H9 (cell line): ENCODE results near the gene SRSF2. TPM values are rescaled to one million over a fixed set of nuclear protein-coding genes. Genes with fewer than 3 reads are reported as not detected.
"Not testable (repeated sequence)": the region's sequence is repeated elsewhere in the genome, so short reads cannot be mapped to it uniquely, and the experiment has no call there.

Experiments used
- DNase-seq: peaks from one replicate; pipeline ENCODE4 v3.0.0-alpha.2; 2017
- H2AFZ ChIP-seq: one replicate; pipeline ENCODE4 v1.6.1; 2013; ENCODE audit warnings: mild to moderate bottlenecking, low read length, control low read depth, moderate library complexity
- H2AK5ac ChIP-seq: 2 replicates; pipeline ENCODE4 v1.6.1; 2013; ENCODE audit warnings: low read length, control low read depth, mixed read lengths; ENCODE audit not compliant: insufficient read length
- H2BK120ac ChIP-seq: one replicate; pipeline ENCODE4 v1.6.1; 2013; ENCODE audit warnings: low read depth, mild to moderate bottlenecking, low read length, control low read depth, inconsistent platforms; ENCODE audit not compliant: poor library complexity, severe bottlenecking
- H2BK12ac ChIP-seq: 2 replicates; pipeline ENCODE4 v1.6.1; 2013; ENCODE audit warnings: low read length, control low read depth, mixed read lengths, low read depth; ENCODE audit not compliant: insufficient read length
- H2BK15ac ChIP-seq: 2 replicates; pipeline ENCODE4 v1.6.1; 2013; ENCODE audit warnings: low read depth, low read length, control low read depth
- H2BK20ac ChIP-seq: one replicate; pipeline ENCODE4 v1.6.1; 2013; ENCODE audit warnings: low read depth, mild to moderate bottlenecking, low read length, control low read depth, inconsistent platforms; ENCODE audit not compliant: poor library complexity, severe bottlenecking
- H2BK5ac ChIP-seq: 2 replicates; pipeline ENCODE4 v1.6.1; 2013; ENCODE audit warnings: low read length, control low read depth, mixed read lengths; ENCODE audit not compliant: insufficient read length
- H3K14ac ChIP-seq: 2 replicates; pipeline ENCODE4 v1.6.1; 2013; ENCODE audit warnings: low read length, control low read depth; ENCODE audit not compliant: insufficient read depth
- H3K18ac ChIP-seq: 2 replicates; pipeline ENCODE4 v1.6.1; 2013; ENCODE audit warnings: low read depth, mild to moderate bottlenecking, mixed read lengths, low read length, control low read depth; ENCODE audit not compliant: insufficient read length
- H3K23ac ChIP-seq: 2 replicates; pipeline ENCODE4 v1.6.1; 2013; ENCODE audit warnings: low read length, control low read depth, mixed read lengths, low read depth; ENCODE audit not compliant: insufficient read length
- H3K23me2 ChIP-seq: 2 replicates; pipeline ENCODE4 v1.6.1; 2013; ENCODE audit warnings: low read depth, mild to moderate bottlenecking, mixed read lengths, low read length, control low read depth; ENCODE audit not compliant: insufficient read length, poor library complexity, severe bottlenecking
- H3K27ac ChIP-seq: 2 replicates; pipeline ENCODE4 v1.5.1; 2013; ENCODE audit warnings: low read length, control low read depth, mixed read lengths, low read depth; ENCODE audit not compliant: insufficient read length
- H3K27me3 ChIP-seq: 2 replicates; pipeline ENCODE4 v1.6.1; 2013; ENCODE audit warnings: low read length, control low read depth, inconsistent platforms; ENCODE audit not compliant: insufficient read depth
- H3K4ac ChIP-seq: 2 replicates; pipeline ENCODE4 v1.6.1; 2013; ENCODE audit warnings: low read depth, mild to moderate bottlenecking, control low read depth, inconsistent platforms, low read length, moderate library complexity
- H3K4me1 ChIP-seq: 2 replicates; pipeline ENCODE4 v1.6.1; 2013; ENCODE audit warnings: low read length, control low read depth, inconsistent platforms; ENCODE audit not compliant: insufficient read depth
- H3K4me2 ChIP-seq: 2 replicates; pipeline ENCODE4 v1.6.1; 2013; ENCODE audit warnings: low read length, control low read depth, mixed read lengths; ENCODE audit not compliant: insufficient read length, insufficient read depth
- H3K56ac ChIP-seq: 2 replicates; pipeline ENCODE4 v1.6.1; 2013; ENCODE audit warnings: low read depth, mild to moderate bottlenecking, mixed read lengths, low read length, control low read depth; ENCODE audit not compliant: insufficient read length
- H3K79me1 ChIP-seq: 2 replicates; pipeline ENCODE4 v1.6.1; 2013; ENCODE audit warnings: low read depth, mild to moderate bottlenecking, moderate library complexity, low read length, control low read depth, inconsistent platforms; ENCODE audit not compliant: insufficient read depth, poor library complexity, severe bottlenecking
- H3K79me2 ChIP-seq: 2 replicates; pipeline ENCODE4 v1.6.1; 2013; ENCODE audit warnings: low read length, control low read depth, inconsistent platforms; ENCODE audit not compliant: insufficient read depth
- H3K9ac ChIP-seq: 2 replicates; pipeline ENCODE4 v1.6.1; 2013; ENCODE audit warnings: low read length, control low read depth, mixed read lengths; ENCODE audit not compliant: insufficient read length; ENCODE audit errors: extremely low read depth
- H3K9me3 ChIP-seq: one replicate; pipeline ENCODE4 v1.6.1; 2013; ENCODE audit warnings: low read depth, low read length, inconsistent platforms; ENCODE audit not compliant: control insufficient read depth
- H3T11ph ChIP-seq: one replicate; pipeline ENCODE4 v1.6.1; 2013; ENCODE audit warnings: mild to moderate bottlenecking, low read length, control low read depth, inconsistent platforms
- H4K20me1 ChIP-seq: one replicate; pipeline ENCODE4 v1.6.1; 2013; ENCODE audit not compliant: control insufficient read depth, insufficient read length, insufficient read depth
- H4K5ac ChIP-seq: 2 replicates; pipeline ENCODE4 v1.6.1; 2013; ENCODE audit warnings: low read depth, mild to moderate bottlenecking, mixed read lengths, low read length, control low read depth; ENCODE audit not compliant: insufficient read length
- H4K8ac ChIP-seq: replicated peaks from 2 replicates; pipeline ENCODE4 v1.6.1; 2013; ENCODE audit warnings: low read length, control low read depth, mixed read lengths, low read depth; ENCODE audit not compliant: insufficient read length
- H4K91ac ChIP-seq: 2 replicates; pipeline ENCODE4 v1.6.1; 2013; ENCODE audit warnings: low read depth, mild to moderate bottlenecking, moderate library complexity, mixed read lengths, low read length, control low read depth; ENCODE audit not compliant: insufficient read length
- H3K27ac Mint-ChIP-seq, 3 experiments: 2 replicates in 2 of 3; 3 replicates in 1 of 3; pipeline ENCODE4 v1.8.0; 2020 to 2021; ENCODE audit warnings: mixed read lengths in 3 of 3, mild to moderate bottlenecking in 1 of 3, moderate library complexity in 1 of 3
- H3K27me3 Mint-ChIP-seq: 2 replicates; pipeline ENCODE4 v1.8.0; 2021; ENCODE audit warnings: low read depth, mild to moderate bottlenecking, moderate library complexity, mixed read lengths
- H3K36me3 Mint-ChIP-seq, 3 experiments: 2 replicates in 2 of 3; 3 replicates in 1 of 3; pipeline ENCODE4 v1.8.0; 2020 to 2021; ENCODE audit warnings: low read depth in 3 of 3, mixed read lengths in 3 of 3; ENCODE audit not compliant: insufficient read depth in 1 of 3
- H3K4me1 Mint-ChIP-seq, 2 experiments: 2 replicates each; pipeline ENCODE4 v1.8.0; 2020; ENCODE audit warnings: mixed read lengths in 2 of 2
- H3K4me3 Mint-ChIP-seq, 2 experiments: 2 replicates in 1 of 2; 3 replicates in 1 of 2; pipeline ENCODE4 v1.8.0; 2020 to 2021; ENCODE audit warnings: mild to moderate bottlenecking in 2 of 2, mixed read lengths in 2 of 2, moderate library complexity in 1 of 2
- H3K9me3 Mint-ChIP-seq, 2 experiments: 2 replicates in 1 of 2; 3 replicates in 1 of 2; pipeline ENCODE4 v1.8.0; 2020; ENCODE audit warnings: mild to moderate bottlenecking in 2 of 2, mixed read lengths in 2 of 2, moderate library complexity in 1 of 2
- CTCF ChIP-seq: fragments of 200-600 bp; sonication (generic); conservative IDR thresholded peaks from 3 replicates; pipeline ENCODE4 v1.8.0; 2021; ENCODE audit warnings: antibody characterized with exemption, mild to moderate bottlenecking
- WGBS: extraction: QIAGEN DNeasy Blood & Tissue Kit; methylation state at CpG from one replicate; pipeline ENCODE4 v1.1.7; 2013; ENCODE audit warnings: missing lambda C conversion rate, low lambda C conversion rate, mixed read lengths; ENCODE audit not compliant: insufficient read length; ENCODE audit errors: extremely low coverage; 5-methylcytosine and 5-hydroxymethylcytosine counted together
- total RNA-seq: library from RNA; stranded (reverse); gene quantifications from 2 replicates; pipeline ENCODE4 v1.2.1, GENCODE V29; 2021

The SRSF2 gene
- total RNA-seq, 1 experiment from 2014 or later: 578 TPM

GRCh38 chr17:76723812-76724211 is 13.3 kb downstream of the SRSF2 start:
- Histone ChIP-seq H2BK20ac (no peak overlapping the region), H3K9me3 (no peaks in the 10 kb centered on the region), H3K18ac (no peak overlapping the region), H3K56ac (no peak overlapping the region), H2BK5ac (no peak overlapping the region), H3K27ac (no peak overlapping the region), H2AFZ (no peak overlapping the region), H2BK120ac (no peak overlapping the region), H3T11ph (no peak overlapping the region), H3K9ac (no peak overlapping the region), H3K4me1 (no peaks in the 10 kb centered on the region), H3K23ac (no peak overlapping the region), H4K20me1 (no peaks in the 10 kb centered on the region), H3K14ac (no peak overlapping the region), H4K8ac (no peak overlapping the region), H2AK5ac (no peak overlapping the region), H2BK12ac (no peak overlapping the region), H3K4me2 (no peak overlapping the region), H4K5ac (no peak overlapping the region), H3K79me2 (peaks cover 7% of the 10 kb centered on the region; the same call in 1 of the 2 replicates), H3K79me1 (peaks cover 11% of the 10 kb centered on the region), H3K4ac (no peak overlapping the region), H4K91ac (no peak overlapping the region), H3K27me3 (no peaks in the 10 kb centered on the region), H2BK15ac (no peak overlapping the region), H3K23me2 (peaks cover 13% of the 10 kb centered on the region)
- no CpG with 5 or more reads among the region's 9 CpGs for WGBS
- Mint-ChIP-seq H3K36me3 (peaks cover 24 to 62% (median 58%) of the 10 kb centered on the region in 3 experiments; a peak in 6 of 7 replicates), H3K27ac (no peak overlapping the region), H3K4me1 (peaks cover 14 to 15% of the 10 kb centered on the region in 2 experiments), H3K9me3 (no peaks in the 10 kb centered on the region), H3K4me3 (no peak overlapping the region; a peak in 1 of 5 replicates), H3K27me3 (no peaks in the 10 kb centered on the region)
- TF ChIP-seq CTCF: no peak
- no peak for DNase-seq

- not testable (repeated sequence) for H3K27me3 ChIP-seq, H3K56ac ChIP-seq, H2BK12ac ChIP-seq, H2BK15ac ChIP-seq, H3K4ac ChIP-seq, H3K4me3 Mint-ChIP-seq, H3K23ac ChIP-seq, DNase-seq, H3K18ac ChIP-seq, H2AFZ ChIP-seq, H3K9me3 Mint-ChIP-seq, H4K20me1 ChIP-seq, H3K79me2 ChIP-seq, H3K4me1 ChIP-seq, H3K4me2 ChIP-seq, H4K5ac ChIP-seq, H3T11ph ChIP-seq, H3K9me3 ChIP-seq, H3K27ac ChIP-seq, H4K8ac ChIP-seq, H3K14ac ChIP-seq, H2BK20ac ChIP-seq, H2BK5ac ChIP-seq, H2AK5ac ChIP-seq, H3K9ac ChIP-seq, H3K27ac Mint-ChIP-seq, H3K27me3 Mint-ChIP-seq, H2BK120ac ChIP-seq, H4K91ac ChIP-seq
- H3K36me3 Mint-ChIP-seq: peaks cover 31 to 70% (median 66%) of the 10 kb centered on the region in 3 experiments; a peak in 6 of 7 replicates
- H3K4me1 Mint-ChIP-seq: peaks cover 14% of the 10 kb centered on the region in 2 experiments
- peaks cover 10% of the 10 kb centered on the region for H3K79me1 ChIP-seq
- peaks cover 13% of the 10 kb centered on the region for H3K23me2 ChIP-seq
- WGBS: no CpG with 5 or more reads among the region's 8 CpGs
Observed at GRCh38 chr17:76722977-76723376, 14.2 kb downstream of the SRSF2 start.
